ENCODE measurements around the gene CDH10.

The CDH10 gene

DNA sequence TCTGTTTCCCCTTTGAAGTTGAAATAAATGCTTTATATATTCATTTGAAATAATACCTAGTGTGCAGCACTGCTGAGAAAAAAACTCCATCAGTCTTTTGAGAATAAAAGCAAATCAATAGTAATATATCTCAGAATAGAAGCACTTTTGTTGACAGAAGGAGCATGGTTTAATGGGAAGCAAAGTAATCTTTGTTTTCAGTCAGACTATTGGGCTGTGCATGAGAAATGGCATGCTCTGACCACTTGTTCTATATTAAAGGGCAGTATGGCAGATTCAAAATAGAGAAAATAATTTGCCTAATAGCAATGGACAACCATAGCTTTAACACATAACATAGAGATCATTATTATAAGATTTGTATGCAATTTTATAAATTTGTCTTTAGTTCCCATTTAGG, 12.4 kb downstream of the CDH10 start:
- no peak for DNase-seq (ENCODE audit: low spot score)
- TF ChIP-seq, protein P1, sequence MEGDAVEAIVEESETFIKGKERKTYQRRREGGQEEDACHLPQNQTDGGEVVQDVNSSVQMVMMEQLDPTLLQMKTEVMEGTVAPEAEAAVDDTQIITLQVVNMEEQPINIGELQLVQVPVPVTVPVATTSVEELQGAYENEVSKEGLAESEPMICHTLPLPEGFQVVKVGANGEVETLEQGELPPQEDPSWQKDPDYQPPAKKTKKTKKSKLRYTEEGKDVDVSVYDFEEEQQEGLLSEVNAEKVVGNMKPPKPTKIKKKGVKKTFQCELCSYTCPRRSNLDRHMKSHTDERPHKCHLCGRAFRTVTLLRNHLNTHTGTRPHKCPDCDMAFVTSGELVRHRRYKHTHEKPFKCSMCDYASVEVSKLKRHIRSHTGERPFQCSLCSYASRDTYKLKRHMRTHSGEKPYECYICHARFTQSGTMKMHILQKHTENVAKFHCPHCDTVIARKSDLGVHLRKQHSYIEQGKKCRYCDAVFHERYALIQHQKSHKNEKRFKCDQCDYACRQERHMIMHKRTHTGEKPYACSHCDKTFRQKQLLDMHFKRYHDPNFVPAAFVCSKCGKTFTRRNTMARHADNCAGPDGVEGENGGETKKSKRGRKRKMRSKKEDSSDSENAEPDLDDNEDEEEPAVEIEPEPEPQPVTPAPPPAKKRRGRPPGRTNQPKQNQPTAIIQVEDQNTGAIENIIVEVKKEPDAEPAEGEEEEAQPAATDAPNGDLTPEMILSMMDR (IDR thresholded peaks at IDR 0.05; ENCODE audit: extremely low read depth, insufficient read depth, missing control alignments): no peak
- in situ Hi-C loops (cut with MboI; ENCODE audit: low pct_unique_long_range_greater_than_20kb, low sequenced_read_pairs, unreplicated experiment): no loop called here

DNA sequence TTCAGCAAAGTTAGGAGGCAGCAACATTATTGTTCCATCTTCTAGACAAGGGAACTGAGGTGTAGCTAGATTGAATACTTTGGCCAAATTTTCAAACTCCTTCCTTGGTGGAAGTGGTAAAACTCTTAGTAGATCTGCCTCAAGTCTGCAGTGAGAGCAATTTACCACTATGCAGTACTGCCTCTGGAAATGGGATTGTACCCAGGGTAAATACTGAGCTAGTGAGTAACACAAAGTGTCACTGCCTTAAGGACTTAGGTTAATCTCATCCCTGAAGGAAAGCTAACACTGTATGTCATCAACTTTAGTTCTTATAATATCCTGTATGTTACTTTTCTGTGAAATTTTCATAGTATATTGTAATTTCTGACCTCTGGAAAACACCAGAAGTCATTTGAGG, 13.9 kb downstream of the CDH10 start:
- TF ChIP-seq, protein P1 (IDR thresholded peaks at IDR 0.05; ENCODE audit: extremely low read depth, insufficient read depth, missing control alignments): no peak
- in situ Hi-C loops (cut with MboI; ENCODE audit: low pct_unique_long_range_greater_than_20kb, low sequenced_read_pairs, unreplicated experiment): no loop called here
- no peak for DNase-seq (ENCODE audit: low spot score)

DNA sequence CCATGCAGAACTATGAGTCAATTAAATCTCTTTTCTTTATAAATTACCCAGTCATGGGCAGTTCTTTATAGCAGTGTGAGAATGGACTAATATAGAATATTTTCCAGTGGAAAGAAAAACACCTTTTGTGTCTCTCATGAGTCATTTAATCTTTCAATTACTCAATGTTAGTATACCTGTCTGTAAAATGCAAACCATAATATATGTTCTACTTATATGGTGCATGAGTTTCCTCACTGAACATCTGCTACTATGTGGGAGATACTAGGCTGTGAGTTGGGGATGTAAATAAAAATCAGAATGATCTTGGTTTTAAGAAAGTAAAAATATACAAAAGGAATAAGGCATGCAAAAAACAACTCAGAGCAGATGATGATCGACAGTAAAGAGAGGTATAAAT, 15.0 kb downstream of the CDH10 start:
- TF ChIP-seq, protein P1 (IDR thresholded peaks at IDR 0.05; ENCODE audit: extremely low read depth, insufficient read depth, missing control alignments): no peak
- in situ Hi-C loops (cut with MboI; ENCODE audit: low pct_unique_long_range_greater_than_20kb, low sequenced_read_pairs, unreplicated experiment): no loop called here

DNA sequence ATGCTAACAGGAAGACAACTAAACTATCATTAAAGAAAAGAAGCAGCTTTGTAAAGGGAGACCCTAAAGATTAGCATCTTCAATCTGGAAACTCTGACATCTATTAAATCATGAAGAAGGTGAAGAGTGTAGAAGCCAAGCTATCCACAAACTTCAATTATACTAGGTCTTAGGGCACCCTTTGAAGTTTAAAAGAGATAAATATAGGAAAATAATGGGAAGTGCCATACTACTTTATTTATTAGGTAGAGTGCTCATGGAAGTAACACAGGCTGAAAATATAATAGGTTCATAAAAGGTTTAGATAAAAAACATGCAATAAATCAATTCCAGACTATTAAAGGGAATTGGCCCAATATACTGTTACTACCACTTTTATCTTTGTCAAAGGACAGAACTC, 19.9 kb downstream of the CDH10 start:
- in situ Hi-C loops (cut with MboI; ENCODE audit: low pct_unique_long_range_greater_than_20kb, low sequenced_read_pairs, unreplicated experiment): no loop called here
- TF ChIP-seq, protein P1 (IDR thresholded peaks at IDR 0.05; ENCODE audit: extremely low read depth, insufficient read depth, missing control alignments): no peak
- DNase-seq (ENCODE audit: low spot score): no peak

More for the DNA sequence above, 15.0 kb downstream of the CDH10 start:
- DNase-seq (ENCODE audit: low spot score): no peak

DNA sequence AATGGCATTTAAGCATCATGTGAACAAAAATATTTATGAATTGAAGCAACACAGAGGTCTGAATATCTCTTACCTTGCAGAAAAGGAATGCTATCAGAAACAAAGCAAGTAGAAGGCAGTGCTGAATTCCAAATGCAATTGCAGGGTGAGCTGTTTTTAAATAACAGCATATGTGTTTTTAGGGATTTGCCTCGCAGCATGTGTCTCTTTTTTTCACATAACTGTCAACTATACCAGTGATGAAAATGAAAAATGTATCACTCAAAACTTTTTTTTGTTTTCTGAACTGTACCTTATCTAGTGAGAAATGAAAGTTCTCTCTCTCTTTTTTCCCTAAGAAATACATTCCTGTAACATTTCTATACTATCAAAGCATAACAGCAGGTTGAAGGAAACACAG, 21.2 kb downstream of the CDH10 start:
- no peak for DNase-seq (ENCODE audit: low spot score)
- TF ChIP-seq, protein P1 (IDR thresholded peaks at IDR 0.05; ENCODE audit: extremely low read depth, insufficient read depth, missing control alignments): no peak
- in situ Hi-C loops (cut with MboI; ENCODE audit: low pct_unique_long_range_greater_than_20kb, low sequenced_read_pairs, unreplicated experiment): no loop called here

DNA sequence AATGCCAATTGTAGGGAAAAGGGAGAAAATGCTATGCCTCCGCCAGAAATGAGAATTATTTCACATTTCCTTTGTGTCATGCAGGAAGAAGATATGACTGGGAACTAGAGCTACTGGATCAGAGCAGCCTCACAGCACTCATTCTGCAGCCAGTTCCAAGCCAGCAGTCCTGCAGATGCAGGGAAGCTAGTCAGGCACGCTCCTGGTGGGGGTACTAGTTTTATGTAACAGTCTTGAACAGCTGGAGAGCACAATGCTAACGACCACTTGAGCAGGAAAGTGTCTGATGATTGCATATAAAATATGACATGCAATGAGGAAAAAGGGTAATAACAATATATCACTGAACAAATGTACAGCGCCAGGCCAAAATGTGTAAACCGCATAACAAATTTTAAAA, 21.7 kb downstream of the CDH10 start:
- no peak for DNase-seq (ENCODE audit: low spot score)
- in situ Hi-C loops (cut with MboI; ENCODE audit: low pct_unique_long_range_greater_than_20kb, low sequenced_read_pairs, unreplicated experiment): no loop called here
- TF ChIP-seq, protein P1 (IDR thresholded peaks at IDR 0.05; ENCODE audit: extremely low read depth, insufficient read depth, missing control alignments): no peak

DNA sequence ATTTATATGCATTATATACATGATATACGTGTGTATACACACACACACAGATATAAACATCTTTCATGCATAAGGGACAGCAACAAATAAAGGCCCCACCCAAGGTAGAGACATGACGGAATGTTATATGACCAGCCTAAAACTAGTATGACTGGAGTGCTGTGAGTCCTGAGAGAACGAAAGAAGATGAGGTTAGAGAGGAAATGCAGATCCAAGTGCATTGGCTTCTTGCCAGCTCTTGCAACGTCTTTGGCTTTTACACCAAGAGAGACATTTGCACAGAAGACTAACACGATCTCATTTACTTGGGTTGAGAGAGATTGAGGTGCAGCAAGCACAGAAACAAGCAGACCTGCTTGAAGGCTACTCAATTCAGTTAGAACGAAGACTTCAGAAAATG, 23.0 kb downstream of the CDH10 start:
- DNase-seq (ENCODE audit: low spot score): no peak
- TF ChIP-seq, protein P1 (IDR thresholded peaks at IDR 0.05; ENCODE audit: extremely low read depth, insufficient read depth, missing control alignments): no peak
- in situ Hi-C loops (cut with MboI; ENCODE audit: low pct_unique_long_range_greater_than_20kb, low sequenced_read_pairs, unreplicated experiment): no loop called here
